SU-DHL-6 (cell line): Measurements from ENCODE around the gene EDARADD.

ENCODE experiments used
- EZH2phosphoT487 ChIP-seq: fragments of 200-600 bp; sonication (generic), shearing (Covaris generic); conservative IDR thresholded peaks from 2 replicates; pipeline ENCODE4 v1.6.1; 2018; ENCODE audit warnings: mild to moderate bottlenecking, antibody characterized with exemption, low read length, moderate library complexity, mixed read lengths
- TF ChIP-seq, protein P1 (sequence below): fragments of 200-600 bp; sonication (generic); IDR thresholded peaks from one replicate; pipeline ENCODE4 v1.5.1; 2017; ENCODE audit warnings: antibody characterized with exemption, mild to moderate bottlenecking, low read length, moderate library complexity; ENCODE audit not compliant: insufficient read depth, poor library complexity, severe bottlenecking

GRCh38 chr1:236526079-236526478 is 132.0 kb downstream of the EDARADD start:
- TF ChIP-seq, protein P1, sequence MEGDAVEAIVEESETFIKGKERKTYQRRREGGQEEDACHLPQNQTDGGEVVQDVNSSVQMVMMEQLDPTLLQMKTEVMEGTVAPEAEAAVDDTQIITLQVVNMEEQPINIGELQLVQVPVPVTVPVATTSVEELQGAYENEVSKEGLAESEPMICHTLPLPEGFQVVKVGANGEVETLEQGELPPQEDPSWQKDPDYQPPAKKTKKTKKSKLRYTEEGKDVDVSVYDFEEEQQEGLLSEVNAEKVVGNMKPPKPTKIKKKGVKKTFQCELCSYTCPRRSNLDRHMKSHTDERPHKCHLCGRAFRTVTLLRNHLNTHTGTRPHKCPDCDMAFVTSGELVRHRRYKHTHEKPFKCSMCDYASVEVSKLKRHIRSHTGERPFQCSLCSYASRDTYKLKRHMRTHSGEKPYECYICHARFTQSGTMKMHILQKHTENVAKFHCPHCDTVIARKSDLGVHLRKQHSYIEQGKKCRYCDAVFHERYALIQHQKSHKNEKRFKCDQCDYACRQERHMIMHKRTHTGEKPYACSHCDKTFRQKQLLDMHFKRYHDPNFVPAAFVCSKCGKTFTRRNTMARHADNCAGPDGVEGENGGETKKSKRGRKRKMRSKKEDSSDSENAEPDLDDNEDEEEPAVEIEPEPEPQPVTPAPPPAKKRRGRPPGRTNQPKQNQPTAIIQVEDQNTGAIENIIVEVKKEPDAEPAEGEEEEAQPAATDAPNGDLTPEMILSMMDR = no peak
- no peak for TF ChIP-seq EZH2phosphoT487
